Measurements from ENCODE around the gene PPP1R9A.

The PPP1R9A gene

DNA sequence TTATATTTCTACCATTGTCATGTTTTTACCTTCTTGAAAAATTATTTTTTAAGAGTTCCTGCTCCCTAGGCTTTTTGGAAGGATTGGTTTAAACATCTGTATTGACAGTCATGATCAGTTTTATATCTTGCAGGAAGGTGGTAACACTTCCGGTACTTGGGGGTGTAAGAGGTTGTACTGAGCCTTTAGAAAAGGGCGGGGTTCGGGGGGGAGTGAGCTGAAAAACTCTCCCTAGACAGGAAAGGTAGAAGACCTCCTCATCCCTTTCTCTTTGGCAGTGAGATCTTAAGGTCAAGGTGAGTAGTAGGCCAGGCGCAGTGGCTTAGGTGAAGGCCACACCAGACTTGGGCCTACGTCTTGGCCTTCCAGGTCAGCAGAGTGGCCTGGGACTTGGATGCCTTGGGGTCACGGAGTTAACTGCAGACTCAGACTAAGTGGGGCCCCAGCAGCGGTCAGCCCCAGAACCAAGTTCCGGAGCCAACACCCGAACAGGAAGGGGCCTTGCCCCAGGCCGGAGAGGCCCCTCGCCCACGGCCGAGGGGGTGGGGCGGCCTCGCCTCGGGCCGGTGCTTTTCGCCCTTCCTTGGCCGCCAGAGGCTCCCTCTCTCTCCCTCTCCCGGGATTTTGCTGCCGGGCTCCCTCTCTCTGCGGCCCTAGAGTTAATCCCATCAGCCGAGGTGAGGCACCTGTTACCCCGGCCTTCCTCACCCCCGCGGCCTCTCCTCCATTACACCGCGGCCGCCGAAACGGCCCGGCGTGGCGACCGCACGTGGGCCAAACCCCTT lies at the start of gene PPP1R9A:
Gene PPP1R9A, plus strand, starts transcription at position 569 of the 785 bp plus-strand sequence. CDS start 2,520 bp downstream, outside the sequence.
- peak; percentile 80 for DNase-seq (ENCODE audit: low spot score)

- DNase-seq (ENCODE audit: low spot score): no peak
Observed at GRCh38 chr7:94871132-94871531, 36.3 kb upstream of the PPP1R9A start.

GRCh38 chr7:94873239-94873638 lies 34.2 kb upstream of the PPP1R9A start:
- no peak for DNase-seq (ENCODE audit: low spot score)

GRCh38 chr7:94874036-94874785 lies 33.2 kb upstream of the PPP1R9A start:
- no peak for DNase-seq (ENCODE audit: low spot score)

DNA sequence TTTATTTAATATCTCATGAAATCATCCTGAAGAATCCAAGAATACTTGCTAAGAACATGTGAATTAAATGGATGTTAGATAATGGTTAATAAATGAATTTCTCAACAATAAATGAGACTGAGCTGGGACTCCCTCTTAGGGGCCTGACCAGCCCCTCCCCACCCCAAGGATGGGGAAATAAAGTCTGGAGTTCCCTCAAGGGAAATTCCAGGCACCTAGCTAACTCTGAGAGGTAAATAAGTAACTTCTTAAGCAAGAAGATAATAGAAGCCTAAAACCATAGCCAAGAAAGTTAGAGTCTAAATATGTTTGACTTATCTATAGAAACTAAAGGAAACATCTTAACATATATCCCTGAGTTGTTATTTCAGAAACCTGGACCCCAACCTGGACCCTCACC lies 32.2 kb upstream of the PPP1R9A start:
- no peak for DNase-seq (ENCODE audit: low spot score)

GRCh38 chr7:94877731-94878670 lies 29.4 kb upstream of the PPP1R9A start:
- no peak for DNase-seq (ENCODE audit: low spot score)

DNA sequence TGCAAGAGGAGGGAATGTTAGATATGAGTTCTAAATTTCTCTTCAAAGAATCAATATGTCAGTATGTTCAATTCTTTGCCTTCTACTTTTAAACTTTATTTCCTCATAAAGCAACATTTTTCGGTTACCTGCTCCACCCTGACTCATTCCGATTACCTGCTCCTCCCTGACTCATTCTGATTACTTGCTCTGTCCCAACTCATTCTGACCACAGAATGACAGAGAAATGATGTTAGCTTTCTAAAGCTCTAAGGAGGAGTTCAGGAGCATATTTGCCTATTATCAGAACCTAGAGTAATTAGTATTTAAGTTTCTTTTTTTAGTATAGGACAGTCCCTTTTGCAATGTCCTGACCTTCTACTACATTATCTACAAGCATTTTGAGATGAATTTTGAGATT lies 24.5 kb upstream of the PPP1R9A start:
- no peak for DNase-seq (ENCODE audit: low spot score)

DNA sequence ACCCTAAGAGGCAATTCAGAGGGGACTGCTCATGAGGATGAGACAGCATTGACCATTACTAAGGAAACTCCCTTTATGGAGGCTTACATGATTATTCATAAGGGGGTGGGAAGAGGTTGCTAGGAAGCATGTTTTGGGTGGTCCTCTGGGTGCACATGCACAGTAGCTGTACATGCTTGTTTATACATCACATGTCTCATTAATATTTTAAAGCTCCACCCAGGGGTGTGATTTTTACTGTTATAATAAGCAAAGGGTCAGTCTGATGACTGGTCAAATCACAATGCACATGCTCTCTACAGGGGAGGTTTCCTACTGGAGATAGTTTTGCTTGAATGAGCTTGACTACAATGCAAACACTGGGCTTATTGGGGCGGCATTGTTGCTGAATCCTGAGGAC lies 23.8 kb upstream of the PPP1R9A start:
- DNase-seq (ENCODE audit: low spot score): no peak

GRCh38 chr7:94888551-94888950 lies 18.8 kb upstream of the PPP1R9A start:
- peak; percentile 10 for DNase-seq (ENCODE audit: low spot score)

GRCh38 chr7:94888995-94889523 lies 18.3 kb upstream of the PPP1R9A start:
- no peak for DNase-seq (ENCODE audit: low spot score)

DNA sequence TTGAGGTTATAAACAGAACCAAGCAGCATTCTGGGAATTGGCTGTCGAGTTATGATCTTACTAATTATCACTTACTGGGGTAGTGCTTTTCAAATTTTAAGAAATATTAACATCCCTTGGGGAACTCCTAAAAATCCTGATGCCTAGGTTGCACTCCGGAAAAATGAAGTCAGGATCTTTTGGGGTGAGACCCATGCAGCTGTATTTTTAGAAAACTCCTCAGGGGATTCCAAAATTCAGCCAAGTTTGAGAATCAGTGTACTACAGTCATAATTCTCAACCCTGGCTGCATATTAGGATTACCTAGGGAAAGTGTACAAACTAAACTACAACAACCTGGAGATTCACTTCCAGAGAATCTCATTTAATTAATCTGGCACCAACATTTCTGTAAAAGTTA lies 17.2 kb upstream of the PPP1R9A start:
- no peak for DNase-seq (ENCODE audit: low spot score)

- no peak for DNase-seq (ENCODE audit: low spot score)
Observed at GRCh38 chr7:94893661-94894060, 13.7 kb upstream of the PPP1R9A start.

DNA sequence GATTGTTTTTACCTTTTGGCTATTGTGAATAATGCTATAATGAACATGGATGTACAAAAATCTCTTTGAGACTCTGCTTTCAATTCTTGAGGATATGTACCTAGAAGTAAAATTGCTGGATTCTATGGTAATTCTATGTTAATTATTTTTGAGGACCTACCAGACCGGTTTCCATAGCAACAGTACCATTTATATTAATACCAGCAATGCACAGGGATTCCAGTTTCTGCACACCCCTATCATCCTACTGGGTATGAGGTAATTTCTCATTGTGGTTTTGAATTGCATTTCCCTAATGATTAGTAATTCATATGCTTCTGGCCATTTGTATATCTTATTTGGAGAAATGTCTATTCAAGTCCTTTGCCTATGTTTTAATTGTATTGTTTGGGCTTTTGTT lies 9.9 kb upstream of the PPP1R9A start:
- no peak for DNase-seq (ENCODE audit: low spot score)

- DNase-seq (ENCODE audit: low spot score): no peak
Observed at GRCh38 chr7:94898340-94898739, 9.1 kb upstream of the PPP1R9A start.

- DNase-seq (ENCODE audit: low spot score): no peak
Observed at GRCh38 chr7:94901981-94902380, 5.4 kb upstream of the PPP1R9A start.

DNA sequence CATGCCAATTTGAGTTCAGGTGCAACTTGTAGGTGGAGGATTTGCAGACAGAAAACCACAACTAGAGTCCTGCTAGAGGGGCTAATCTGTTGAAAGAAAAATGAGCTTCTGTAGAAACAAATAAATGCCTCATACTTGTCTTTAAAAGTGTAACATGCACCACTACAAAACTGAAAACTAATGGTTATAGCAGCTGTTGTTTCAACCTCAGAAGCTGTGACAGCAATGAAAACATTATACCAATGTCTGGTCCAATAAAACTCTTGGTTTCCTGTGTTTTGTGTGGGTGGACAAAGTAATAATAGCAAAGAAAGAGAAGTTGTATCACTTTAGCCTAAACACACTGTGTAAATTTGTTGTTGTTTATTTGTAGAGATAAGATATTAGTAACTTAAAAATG lies 3.4 kb upstream of the PPP1R9A start:
- no peak for DNase-seq (ENCODE audit: low spot score)

- no peak for DNase-seq (ENCODE audit: low spot score)
Observed at GRCh38 chr7:94904982-94905381, 2.4 kb upstream of the PPP1R9A start.

GRCh38 chr7:94906065-94906851 lies 1.1 kb upstream of the PPP1R9A start:
- no peak for DNase-seq (ENCODE audit: low spot score)

DNA sequence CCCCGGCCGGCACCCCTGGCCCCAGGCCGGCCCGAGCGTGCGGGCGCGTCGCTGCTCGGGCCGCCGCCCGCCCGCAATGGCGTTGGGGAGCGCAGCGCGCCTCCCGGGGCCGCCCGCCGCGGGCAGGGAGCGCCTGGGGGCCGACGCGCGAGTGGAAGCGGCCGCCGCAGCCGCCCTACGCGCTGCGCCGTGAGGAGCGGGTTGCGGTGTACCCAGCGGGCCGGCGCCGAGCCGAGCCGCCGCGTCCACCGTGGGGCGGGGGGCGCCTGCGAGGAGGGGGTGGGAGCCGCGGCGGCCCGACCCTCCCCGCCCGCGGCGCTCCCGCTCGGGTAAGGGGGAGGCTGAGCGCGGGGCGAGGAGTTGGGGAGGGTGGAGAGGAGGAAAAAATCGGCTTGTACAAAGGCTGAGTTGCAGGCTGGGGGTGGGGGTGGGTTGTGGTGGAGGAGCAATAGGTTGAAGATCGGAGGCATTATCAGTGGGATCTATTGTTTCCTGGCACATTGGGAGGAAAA lies 473 bp downstream of the PPP1R9A start:
- no peak for DNase-seq (ENCODE audit: low spot score)

GRCh38 chr7:94908323-94909178 lies 1.2 kb downstream of the PPP1R9A start:
- peak; percentile 68 for DNase-seq (ENCODE audit: low spot score)
